HG03565 (cell line): Measurements from ENCODE around the gene RFPL3.
"Not testable (repeated sequence)": the region's sequence is repeated elsewhere in the genome, so short reads cannot be mapped to it uniquely, and the experiment has no call there.

Experiments used
- ATAC-seq: cut with Tn5 transposase; IDR thresholded peaks from one replicate; pipeline ENCODE4 v1.9.1; 2021; ENCODE audit warnings: mild to moderate bottlenecking, moderate library complexity; ENCODE audit not compliant: unreplicated experiment

The RFPL3 gene

DNA sequence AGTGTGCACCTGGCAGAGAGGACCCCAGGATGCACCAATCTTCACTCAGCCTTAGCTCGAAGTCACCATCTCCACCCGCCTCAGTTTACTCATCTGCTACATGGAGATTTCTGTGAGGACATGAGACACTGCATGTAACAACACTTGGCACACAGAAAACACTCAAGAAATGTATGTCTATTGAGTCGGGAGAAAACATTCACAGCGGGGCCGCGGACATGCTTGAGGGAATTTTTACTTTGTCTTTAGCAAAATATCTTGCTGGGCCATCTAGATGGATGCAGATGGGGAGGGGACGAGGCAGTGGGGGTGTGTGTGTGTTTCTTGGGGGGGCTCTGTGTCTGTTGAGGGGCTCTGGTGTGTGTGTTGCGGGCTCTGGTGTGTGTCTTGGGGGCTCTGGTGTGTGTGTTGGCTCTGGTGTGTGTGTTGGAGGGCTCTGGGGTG is 28.4 kb upstream of the RFPL3 start:
- ATAC-seq: no peak

DNA sequence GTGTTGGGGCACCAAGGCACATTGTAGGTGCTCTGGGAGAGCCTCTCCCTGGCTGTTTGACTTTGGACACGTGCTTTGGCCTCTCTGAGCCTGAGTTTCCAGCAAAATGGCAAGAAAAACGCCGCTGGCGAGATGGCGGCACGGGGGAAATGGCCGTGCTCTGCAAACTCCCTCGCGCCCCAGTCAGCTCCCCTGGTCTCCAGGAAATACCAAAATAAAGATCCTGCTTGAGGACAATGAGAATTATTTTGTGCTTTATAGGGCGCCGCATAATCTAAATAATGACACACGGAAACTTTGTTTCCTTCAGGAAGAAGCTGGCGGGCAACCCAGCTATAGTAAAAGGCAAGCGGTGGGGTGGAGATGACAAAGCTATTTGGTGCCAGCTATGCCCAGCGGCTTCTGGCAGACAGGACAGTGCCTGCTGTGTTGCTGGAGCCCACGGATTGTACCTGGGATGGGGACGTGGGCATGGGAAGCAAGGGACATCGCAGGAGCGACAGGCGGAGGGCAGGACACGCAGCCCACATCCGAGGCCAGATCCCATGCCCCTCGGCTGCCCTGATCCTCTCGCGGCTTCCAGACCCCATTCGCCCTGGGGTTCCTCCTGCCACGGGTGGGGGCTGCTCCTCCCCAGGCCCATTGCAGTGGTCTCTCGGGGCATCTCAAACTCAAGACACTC is 26.3 kb upstream of the RFPL3 start:
- ATAC-seq: no peak

DNA sequence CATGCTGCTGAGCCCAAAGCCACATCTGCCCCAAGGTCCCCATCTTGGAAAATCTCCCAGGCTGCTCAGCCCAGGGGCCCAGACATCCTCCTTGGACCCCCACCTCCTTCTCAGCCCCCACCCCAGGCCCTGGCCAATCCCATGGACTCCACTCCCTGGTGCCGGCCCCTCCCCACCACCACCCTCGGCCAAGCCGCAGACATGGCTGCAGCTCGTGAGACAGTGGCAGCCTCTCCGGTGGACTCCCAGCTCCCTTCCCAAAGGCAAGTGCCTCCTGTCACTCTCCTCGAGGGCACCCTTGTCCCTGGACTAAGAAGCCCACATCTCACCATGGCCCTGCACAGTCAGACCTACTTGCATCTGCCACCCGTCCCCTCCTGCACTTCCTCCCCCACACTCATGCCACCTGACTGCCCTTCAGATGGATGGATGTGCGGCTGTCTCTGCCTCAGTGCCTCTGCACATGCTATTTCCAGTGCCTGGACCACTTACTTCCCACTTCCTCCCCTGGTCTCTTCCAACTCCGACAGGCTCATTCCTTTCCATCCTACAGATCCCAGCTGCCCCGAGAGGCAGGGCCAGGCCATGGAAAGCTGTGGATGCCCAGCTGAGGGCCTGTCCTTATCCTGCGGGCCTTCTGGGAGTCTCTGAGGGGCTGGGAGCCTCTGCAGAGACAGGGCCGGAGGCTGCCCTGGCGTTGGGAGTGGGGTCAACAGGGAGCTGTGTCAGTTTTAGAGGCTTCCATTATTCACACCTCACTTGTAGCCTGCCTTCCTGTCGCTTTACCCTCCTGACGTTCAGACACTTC is 25.5 kb upstream of the RFPL3 start:
- no peak for ATAC-seq

GRCh38 chr22:32333141-32333768 is 24.4 kb upstream of the RFPL3 start:
- ATAC-seq: no peak

DNA sequence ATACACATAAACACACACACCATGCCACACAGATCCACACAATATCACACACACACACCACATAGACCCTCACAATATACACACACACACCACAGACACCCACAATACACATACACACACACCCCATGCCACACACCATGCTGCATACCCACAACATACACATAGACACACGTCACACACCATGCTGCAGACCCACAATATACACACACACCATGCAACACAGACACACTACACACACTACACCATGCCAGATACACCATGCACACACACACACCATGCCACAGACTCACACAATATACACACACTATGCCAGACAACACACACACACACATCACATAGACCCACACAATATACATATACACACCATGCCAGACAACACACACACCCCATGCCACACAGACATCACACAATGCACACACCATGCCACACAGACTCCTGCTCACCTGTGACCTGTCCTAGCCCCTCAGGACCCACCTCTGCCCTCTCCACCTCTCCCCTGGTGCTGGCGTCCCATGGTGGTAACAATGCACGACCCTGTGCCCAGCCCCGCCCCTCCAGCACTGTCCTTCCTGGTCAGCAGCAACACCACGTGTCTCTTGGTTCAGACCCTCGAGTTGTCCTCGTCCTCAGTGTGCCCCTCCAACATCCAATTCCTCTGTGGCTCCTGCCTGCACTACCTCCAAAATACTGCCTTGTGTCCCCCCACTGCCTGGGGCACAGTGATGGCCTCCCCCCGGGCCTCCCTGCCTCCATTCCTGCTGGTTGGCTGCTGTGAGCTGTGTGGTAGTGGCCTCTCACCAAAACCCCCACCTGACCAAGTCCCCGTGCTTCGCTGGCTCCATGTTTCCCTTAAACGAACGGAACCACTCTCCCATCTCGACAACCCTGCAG is 23.7 kb upstream of the RFPL3 start:
- ATAC-seq: no peak

DNA sequence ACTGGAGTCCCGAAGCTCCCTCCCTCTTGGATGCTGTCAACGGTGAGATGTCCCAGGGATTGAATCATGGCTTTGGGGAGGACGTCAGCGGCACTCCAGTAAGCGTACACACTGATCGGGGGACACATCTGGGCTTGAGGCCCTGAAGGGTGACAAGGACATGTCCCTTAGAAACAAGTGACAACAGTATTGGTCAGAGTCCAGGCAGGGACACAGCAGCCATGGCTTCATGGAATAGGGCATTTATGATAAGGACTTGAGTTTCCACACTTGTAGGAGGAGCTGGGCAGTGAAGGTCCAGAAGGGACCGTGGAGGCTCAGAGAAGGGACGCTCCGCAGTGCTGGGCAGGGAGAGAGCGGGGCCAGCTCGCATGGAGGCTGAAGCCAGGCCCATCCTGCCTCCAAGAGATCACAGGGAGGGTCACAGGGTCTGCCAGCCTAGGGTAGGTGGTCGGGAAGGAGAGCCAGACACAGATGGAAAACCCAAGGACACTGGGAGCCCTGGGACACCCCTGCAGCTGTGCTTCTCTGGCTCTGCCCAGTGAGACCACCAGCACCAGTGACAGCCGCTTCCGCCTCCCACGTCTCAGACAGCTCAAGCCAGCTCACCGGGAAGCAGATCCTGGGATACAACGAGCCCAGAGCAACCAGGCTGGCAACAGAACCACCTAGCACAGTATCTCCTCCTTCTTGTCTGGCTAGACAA is 22.9 kb upstream of the RFPL3 start:
- ATAC-seq: no peak

DNA sequence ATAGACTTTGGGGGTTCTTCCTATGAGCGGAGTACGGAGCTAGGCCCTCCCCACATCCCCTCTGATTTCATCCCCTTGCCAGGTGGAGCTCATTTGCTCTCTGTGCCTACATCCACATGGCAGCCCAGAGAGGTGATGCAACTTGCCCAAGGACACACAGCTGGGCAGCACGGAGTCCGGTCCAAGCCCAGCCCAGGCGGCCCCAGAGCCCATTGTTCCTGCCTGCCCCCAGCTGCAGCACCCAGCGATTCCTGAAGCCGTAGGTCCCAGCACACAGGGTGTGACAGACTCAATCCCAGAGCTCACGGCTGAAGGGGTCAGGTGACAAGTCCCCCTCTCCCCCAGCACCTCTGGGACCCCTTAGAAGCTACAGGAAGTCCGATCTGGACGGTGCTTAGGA is 22.2 kb upstream of the RFPL3 start:
- ATAC-seq: no peak

DNA sequence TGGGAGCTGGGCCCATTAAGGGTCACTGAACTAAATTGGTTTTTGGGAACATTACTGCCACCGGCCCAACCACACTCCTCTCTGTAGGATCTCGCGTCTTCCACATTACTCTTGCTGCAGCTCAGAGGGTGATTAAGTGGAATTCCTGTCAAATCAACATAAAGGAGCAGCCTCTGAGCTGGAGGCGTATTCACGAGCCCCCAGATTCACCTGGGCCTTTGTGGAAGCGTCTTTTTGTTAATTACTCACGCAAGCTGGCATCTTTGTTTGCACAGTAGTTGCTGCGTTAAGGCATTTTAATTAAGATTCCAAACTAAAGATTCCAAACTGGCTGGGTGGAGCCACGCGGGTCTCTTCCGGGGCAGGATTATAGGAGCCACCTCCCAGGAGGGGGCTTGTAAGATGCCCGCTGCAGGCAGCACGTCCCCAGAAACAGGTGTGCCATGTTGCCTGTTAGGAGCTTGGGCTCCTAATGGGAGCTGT is 21.5 kb upstream of the RFPL3 start:
- ATAC-seq: no peak

DNA sequence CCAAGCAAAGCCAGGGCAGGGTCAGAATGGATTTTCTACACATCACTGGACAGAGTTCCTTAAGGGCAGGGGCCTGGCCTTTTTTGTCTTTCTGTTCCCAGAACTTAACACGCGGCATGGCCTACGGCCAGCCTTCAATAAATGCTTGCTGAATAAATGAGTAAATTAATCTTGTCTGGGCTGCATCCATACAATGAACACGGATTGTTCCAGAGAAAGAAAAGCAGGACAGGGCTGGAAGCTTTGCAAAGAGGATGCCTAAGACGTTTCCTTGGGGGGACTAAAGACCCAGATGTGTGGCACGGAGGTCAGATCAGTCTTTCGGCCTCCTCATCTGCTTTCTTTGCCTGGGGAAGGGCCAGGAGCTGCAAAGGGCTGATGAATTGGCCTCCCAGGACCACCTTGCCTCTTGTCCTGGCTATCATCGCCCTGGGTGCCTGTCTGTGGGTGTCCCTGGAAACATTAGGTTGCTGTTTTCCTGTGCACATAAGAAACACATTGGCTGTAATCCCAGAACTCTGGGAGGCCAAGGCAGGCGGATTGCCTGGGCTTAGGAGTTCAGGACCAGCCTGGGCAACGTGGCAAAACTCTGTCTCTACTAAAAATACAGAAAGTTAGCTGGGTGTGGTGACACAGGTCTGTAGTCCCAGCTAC is 20.8 kb upstream of the RFPL3 start:
- no peak for ATAC-seq

DNA sequence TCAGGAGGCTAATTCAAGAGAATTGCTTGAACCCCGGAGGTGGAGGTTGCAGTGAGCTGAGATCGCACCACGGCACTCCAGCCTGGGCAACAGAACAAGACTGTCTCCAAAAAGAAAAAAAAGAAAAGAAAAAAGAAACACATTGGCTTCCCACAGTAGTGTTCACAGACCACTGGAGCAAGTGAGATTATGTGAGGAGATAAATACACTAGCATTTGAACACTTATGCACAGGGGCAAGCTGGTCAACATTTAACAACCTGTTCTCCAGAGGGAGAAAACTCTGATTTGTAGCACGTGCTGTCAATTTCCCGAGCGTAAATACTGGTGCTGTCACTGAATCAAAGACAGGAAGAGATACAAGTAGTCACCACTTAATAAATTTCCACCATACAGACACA is 20.2 kb upstream of the RFPL3 start:
- not testable (repeated sequence) for ATAC-seq

DNA sequence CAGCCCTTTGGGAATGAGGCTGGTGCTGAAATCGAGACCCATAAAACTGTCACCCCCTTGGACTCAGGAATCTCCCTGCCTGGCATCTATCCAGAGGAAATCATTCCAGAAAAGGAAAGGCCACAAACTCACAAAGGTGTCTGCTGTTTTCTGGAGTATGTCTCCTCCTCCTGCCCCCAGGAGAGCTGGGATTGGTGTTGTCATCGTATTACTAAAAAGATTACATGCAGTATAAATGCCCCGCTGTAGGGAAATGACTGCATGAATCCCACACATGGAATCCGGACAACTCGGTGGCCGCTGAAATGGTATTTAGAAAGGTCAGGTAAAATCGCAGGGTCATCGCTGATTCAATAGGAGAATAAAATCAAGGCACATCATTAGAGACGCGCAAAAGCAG is 18.9 kb upstream of the RFPL3 start:
- no peak for ATAC-seq

- ATAC-seq: no peak
Observed at GRCh38 chr22:32339190-32340012, 18.3 kb upstream of the RFPL3 start.

GRCh38 chr22:32340411-32340810 is 17.3 kb upstream of the RFPL3 start:
- no peak for ATAC-seq

DNA sequence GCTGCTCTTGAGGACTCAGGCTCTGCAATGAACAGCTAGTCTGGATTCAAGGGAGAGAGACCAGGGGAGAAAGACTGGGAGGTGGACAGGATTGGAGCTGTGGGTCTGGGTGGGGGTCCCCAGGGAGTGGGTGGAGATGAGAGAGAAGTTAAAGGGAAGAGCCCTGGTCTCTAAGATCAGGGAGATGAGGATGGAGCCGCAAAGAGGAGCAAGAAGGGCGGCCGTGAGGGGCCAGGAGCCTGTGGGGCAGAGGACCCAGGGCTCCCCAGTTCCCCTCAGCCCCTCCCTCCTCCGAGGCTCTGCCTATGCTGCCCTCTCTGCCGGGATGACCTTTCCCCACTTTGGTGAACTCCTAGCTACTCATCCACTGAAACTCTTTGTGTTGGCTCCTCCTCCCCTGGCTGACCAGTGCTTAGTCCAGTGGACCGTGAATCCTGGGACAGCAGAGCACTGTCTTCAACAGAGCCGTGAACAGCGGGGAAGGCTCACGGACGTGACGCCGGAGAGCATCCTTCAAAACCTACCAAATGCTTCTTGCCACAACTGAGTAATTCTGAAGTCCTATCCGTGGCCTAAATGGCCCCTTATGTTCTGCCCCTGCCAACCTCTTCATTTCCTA is 16.4 kb upstream of the RFPL3 start:
- ATAC-seq: no peak

DNA sequence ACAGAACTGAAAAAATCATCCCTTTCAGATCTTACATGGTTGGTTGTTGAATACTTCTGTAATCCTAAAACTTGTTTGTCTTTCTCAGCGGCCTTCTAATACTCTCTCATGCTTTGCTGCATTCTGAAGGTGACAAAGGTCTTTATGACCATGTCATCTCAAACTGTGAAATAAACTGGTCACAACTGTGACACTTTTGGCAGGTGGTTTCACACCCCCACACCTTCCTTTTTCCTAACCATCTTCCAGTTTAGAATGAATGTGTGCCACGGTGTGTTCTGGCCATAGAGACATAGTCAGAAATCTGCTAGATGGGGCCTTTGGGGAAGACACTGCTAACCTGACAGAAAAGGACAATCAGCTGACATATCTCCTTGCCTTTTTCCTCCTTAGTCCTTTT is 14.7 kb upstream of the RFPL3 start:
- ATAC-seq: no peak

GRCh38 chr22:32343941-32344340 is 13.7 kb upstream of the RFPL3 start:
- no peak for ATAC-seq

DNA sequence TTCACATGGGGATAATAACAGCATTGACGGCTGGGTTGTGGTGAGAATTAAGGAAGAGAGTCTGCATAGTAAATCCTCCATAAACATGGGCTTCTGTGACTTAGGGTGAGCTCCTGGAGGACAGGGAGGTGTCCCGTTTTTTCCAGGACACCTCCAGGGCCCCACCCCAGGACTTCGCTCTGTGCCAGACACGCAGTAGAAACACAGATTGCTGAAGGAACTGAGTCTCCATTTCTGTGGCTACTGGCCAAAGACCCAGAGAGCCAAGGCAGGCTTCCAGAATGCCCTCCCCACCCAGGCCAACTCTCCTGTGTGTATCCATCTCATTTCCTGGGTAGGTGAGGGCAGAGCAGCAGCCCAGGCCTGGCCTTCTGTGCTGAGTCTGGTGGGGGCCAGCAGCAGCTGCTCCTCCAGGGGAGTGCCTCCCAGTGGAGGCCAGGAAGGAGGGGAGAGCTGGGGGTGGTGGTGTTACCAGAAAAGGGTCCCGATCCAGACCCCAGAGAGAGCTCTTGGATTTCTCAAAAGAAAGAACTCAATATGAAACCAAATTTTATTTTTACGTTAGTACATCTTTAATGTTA is 9.5 kb upstream of the RFPL3 start:
- no peak for ATAC-seq

DNA sequence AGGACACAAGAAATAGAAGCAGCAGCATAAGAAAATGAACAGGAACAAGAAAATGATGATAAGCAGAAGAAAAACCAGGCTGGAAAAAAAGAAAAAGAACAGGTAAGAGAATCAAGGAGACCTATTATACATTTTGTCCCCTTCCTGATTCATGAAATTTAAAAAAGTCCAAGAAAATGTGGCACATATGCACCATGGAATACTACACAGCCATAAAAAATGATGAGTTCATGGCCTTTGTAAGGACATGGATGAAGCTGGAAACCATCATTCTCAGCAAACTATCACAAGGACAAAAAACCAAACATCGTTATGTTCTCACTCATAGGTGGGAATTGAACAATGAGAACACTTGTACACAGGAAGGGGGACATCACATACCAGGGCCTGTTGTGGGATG is 5.8 kb upstream of the RFPL3 start:
- ATAC-seq: not testable (repeated sequence)
